Large intestine (tissue), 3 donors: ENCODE measurements around the gene GBGT1. TPM values are rescaled to one million over a fixed set of nuclear protein-coding genes. Genes with fewer than 3 reads are reported as not detected.
A peak's percentile ranks its signal among the peaks of the same experiment; 100 is the strongest.

Experiments
- DNase-seq, 2 donors: peaks; one replicate each; pipeline versions ENCODE4 v3.0.0 to v3.0.0-alpha.2; 2013
- H3K27ac ChIP-seq: one replicate; pipeline ENCODE4 v1.5.1; 2013; ENCODE audit warnings: low read length
- H3K27me3 ChIP-seq: 2 replicates; pipeline ENCODE4 v1.6.1; 2013; ENCODE audit warnings: low read length; ENCODE audit not compliant: control insufficient read depth, insufficient read depth
- H3K36me3 ChIP-seq: 2 replicates; pipeline ENCODE4 v1.6.1; 2013; ENCODE audit warnings: low read length; ENCODE audit not compliant: control insufficient read depth, insufficient read depth
- H3K4me1 ChIP-seq: one replicate; pipeline ENCODE4 v1.6.1; 2013; ENCODE audit warnings: low read length; ENCODE audit not compliant: control insufficient read depth, insufficient read depth
- H3K4me3 ChIP-seq: one replicate; pipeline ENCODE4 v1.5.1; 2013; ENCODE audit warnings: low read length
- H3K9me3 ChIP-seq: one replicate; pipeline ENCODE4 v1.6.1; 2013; ENCODE audit warnings: mild to moderate bottlenecking, low read depth, low read length, moderate library complexity; ENCODE audit not compliant: control insufficient read depth
- WGBS: methylation state at CpG from one replicate; pipeline ENCODE4 v1.1.5; 2013; ENCODE audit warnings: low lambda C conversion rate; ENCODE audit not compliant: insufficient coverage; 5-methylcytosine and 5-hydroxymethylcytosine counted together
- polyA plus RNA-seq: library from polyadenylated mRNA; unstranded; fragments of 120-200 nt; gene quantifications from one replicate; pipeline ENCODE4 v1.2.1, GENCODE V29; 2013

GBGT1 gene
- polyA plus RNA-seq, 1 donor: 8.7 TPM

DNA sequence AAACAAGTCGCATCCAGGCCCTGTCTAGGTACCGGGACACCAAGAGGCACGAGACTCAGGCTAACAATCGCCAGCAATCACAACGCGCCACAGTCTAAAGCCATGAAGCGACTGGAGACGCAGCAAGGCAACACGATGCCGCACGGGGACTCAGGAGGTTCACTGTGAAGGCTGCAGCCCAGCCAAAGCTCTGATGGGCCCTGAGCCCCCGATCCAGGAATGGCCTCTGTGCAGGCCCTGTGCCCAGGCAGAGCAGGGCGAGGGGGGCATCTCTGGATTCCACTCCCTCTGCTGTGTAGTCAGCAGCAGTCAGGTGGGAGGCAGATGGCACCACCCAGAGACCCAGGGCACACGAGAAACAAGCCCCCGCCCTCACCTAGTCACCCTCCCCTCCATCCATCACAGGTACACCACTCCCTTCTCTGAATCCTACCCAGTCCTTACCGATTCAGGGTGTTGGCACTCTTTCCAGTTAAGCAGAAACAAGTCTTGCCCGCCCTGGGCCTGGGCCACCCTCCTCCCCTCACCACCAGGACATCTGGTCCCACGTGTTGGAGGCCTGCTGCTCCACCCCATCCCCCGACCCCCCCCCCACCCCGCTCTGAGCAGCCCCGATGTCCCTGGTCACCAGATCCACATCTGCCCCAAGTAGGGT, 43.7 kb downstream of the GBGT1 start:
- Histone ChIP-seq H3K27me3 (no peaks in the 10 kb centered on the region), H3K27ac (peak overlapping the region; percentile 63), H3K36me3 (peaks cover 10% of the 10 kb centered on the region), H3K9me3 (no peaks in the 10 kb centered on the region), H3K4me3 (peak overlapping the region; percentile 57), H3K4me1 (peaks cover 57% of the 10 kb centered on the region)
- DNase-seq: peak in 1 of 2 donors; percentile 30
- WGBS: no CpG with 5 or more reads among the region's 21 CpGs

DNA sequence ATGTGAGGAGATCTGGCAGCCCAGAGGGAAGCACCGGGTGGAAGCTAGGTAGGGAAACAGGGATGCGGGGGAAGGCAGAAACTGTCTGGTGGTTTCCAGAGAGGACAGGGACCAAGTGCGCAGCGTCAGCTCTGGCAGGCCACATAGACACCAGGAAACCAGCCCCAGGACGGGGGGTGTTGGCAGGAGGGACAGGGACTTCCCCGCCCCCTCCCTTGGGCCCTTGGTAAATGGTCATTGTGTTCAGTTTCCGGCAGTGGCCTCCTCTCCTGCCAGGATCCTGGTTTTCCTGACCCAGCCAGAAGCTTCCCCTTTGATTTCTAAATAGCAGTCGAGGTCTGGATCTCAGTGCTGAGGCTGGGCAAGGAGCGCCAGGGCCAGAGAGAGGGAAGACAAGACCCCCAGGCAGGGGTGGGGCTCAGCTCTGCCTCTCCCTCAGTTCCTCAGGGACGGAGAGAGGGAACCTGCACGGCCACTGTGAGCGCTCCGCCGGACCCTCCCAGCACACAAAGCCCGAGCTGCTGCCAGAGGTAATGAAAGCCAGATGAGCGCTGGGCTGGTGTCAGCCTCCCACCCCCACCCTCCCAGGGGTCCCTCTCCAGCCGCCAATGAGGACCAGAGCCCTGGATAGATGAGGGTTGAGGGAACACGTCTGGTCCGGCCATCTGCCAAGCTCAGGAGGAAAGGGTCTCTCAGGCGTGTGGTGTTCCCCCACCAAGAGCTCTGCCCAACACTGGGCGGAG, 44.4 kb downstream of the GBGT1 start:
- no peak for DNase-seq
- no CpG with 5 or more reads among the region's 21 CpGs for WGBS
- Histone ChIP-seq H3K4me1 (peaks cover 63% of the 10 kb centered on the region), H3K27me3 (no peaks in the 10 kb centered on the region), H3K9me3 (no peaks in the 10 kb centered on the region), H3K27ac (peak overlapping the region; percentile 55), H3K4me3 (peak overlapping the region; percentile 57), H3K36me3 (peaks cover 10% of the 10 kb centered on the region)

DNA sequence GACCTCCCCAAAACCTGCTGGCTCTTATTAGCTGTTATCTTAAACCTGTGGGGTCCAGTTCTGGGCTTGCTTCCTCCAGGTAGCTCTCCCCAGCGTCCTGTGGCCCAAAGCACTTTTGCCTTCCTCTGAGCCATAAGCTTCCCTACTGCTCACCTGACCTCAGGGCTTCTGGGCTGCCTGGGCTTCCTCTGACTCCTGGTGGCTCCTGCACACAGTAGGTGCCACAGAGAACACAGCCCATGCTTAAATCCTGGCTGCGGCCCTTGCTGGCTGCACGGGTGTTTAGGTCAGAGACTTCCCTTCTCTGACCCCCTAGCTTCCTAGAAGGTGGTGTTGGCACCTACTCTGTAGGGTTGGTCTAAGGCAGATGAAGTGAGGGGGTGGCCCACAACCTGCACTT, 45.1 kb downstream of the GBGT1 start:
- DNase-seq: no peak

GRCh38 chr9:133118179-133118520, 45.6 kb downstream of the GBGT1 start:
- peaks cover 63% of the 10 kb centered on the region for H3K4me1 ChIP-seq
- no CpG with 5 or more reads among the region's 3 CpGs for WGBS
- no peaks in the 10 kb centered on the region for H3K27me3 ChIP-seq
- H3K4me3 ChIP-seq: no peak overlapping the region
- peaks cover 10% of the 10 kb centered on the region for H3K36me3 ChIP-seq
- H3K9me3 ChIP-seq: no peaks in the 10 kb centered on the region
- H3K27ac ChIP-seq: no peak overlapping the region
- no peak for DNase-seq

More for the DNA sequence above, 45.1 kb downstream of the GBGT1 start:
- no CpG with 5 or more reads among the region's 3 CpGs for WGBS
- H3K9me3 ChIP-seq: no peaks in the 10 kb centered on the region
- H3K4me3 ChIP-seq: no peak overlapping the region
- no peaks in the 10 kb centered on the region for H3K27me3 ChIP-seq
- H3K36me3 ChIP-seq: peaks cover 10% of the 10 kb centered on the region
- H3K4me1 ChIP-seq: peaks cover 63% of the 10 kb centered on the region
- peak overlapping the region; percentile 55 for H3K27ac ChIP-seq

GRCh38 chr9:133117271-133118178, 46.2 kb downstream of the GBGT1 start:
- Histone ChIP-seq H3K27me3 (no peaks in the 10 kb centered on the region), H3K4me3 (no peak overlapping the region), H3K4me1 (peaks cover 63% of the 10 kb centered on the region), H3K36me3 (peaks cover 10% of the 10 kb centered on the region), H3K9me3 (no peaks in the 10 kb centered on the region), H3K27ac (no peak overlapping the region)
- DNase-seq: no peak
- no CpG with 5 or more reads among the region's 18 CpGs for WGBS

DNA sequence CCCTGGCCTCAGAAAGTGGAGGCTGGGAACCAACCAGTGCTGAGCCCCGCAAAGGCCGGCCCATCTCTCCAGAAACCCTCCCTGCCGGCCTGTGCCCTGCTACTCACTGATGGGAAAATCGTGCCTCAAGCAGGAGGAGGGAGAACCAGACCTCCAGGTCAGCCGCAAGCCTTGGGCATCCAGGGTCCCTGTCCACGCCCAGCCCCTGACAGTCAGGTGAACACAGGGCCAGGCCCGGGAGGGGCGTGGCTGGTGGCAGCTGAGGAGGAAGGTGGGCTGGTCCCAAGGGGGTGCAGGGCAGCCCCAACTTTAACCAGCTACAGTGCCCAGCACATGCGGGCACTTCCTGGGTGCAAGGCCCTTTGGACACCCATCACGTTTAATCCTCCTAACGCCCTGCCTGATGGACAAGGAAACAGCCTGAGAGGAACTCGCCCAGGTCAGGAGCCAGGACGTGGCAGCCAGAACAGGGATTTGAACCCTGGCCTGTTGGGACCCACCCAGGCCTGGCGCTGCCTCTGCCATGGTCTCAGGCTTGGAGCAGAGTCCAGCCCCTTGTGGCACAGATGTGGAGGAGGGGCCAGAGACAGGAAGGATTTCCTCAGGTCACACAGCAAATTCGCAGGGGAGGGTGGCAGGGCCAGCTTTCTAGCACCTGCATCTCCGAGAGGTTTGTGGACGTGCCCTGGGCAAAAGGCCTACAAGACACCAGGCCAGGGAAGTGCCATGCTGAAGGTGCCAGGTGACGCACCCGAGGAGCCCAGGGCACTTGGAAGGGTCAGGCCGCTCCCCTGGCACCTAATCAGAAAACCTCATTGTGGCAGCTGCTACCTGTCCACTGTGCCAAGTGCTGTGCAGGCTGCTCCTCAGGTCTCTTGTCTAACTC, 47.1 kb downstream of the GBGT1 start:
- H3K27ac ChIP-seq: no peak overlapping the region
- no CpG with 5 or more reads among the region's 20 CpGs for WGBS

DNA sequence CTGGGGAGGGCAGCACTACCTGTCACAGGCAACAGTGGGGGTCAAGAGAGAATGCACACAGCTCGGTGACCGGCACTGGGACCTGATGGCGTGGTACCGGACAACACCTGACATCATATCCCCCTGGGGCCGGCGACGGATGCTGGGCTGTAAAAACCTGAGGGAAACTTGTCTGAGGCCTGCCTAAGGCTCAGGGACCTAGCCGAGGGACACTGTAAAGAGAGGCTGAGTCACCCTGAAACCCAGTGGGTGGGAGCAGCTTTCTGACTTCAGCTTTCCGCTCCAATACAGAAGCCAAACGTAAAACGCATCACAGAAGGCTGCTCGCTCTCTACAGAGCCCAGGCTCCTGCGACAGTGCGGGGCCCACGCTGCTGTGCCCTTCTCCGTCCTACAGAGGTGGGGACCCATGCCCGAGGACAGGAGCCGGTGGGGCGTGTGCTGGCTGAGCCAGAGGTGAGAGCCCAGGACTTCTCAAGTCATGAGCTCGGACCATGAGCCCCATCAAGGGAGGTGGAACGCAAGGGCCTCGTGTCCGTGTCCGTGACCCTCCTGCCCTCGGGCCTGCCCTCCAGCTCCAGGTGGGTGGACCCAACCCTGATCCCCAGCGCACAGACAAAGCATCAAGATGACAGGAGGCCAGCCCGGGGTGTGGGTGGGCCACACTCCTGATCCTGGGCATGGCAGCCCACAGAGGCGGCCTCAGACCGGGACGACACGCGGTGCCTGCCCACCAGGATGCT, 47.9 kb downstream of the GBGT1 start:
- Histone ChIP-seq H3K27ac (no peak overlapping the region), H3K9me3 (no peaks in the 10 kb centered on the region), H3K36me3 (peaks cover 20% of the 10 kb centered on the region), H3K4me1 (peaks cover 51% of the 10 kb centered on the region), H3K27me3 (no peaks in the 10 kb centered on the region), H3K4me3 (no peak overlapping the region)
- no CpG with 5 or more reads among the region's 32 CpGs for WGBS
- DNase-seq: no peak

More for the DNA sequence above, 47.1 kb downstream of the GBGT1 start:
- no peaks in the 10 kb centered on the region for H3K27me3 ChIP-seq
- no peaks in the 10 kb centered on the region for H3K9me3 ChIP-seq
- peaks cover 55% of the 10 kb centered on the region for H3K4me1 ChIP-seq
- DNase-seq: no peak
- H3K4me3 ChIP-seq: no peak overlapping the region
- H3K36me3 ChIP-seq: peaks cover 12% of the 10 kb centered on the region

DNA sequence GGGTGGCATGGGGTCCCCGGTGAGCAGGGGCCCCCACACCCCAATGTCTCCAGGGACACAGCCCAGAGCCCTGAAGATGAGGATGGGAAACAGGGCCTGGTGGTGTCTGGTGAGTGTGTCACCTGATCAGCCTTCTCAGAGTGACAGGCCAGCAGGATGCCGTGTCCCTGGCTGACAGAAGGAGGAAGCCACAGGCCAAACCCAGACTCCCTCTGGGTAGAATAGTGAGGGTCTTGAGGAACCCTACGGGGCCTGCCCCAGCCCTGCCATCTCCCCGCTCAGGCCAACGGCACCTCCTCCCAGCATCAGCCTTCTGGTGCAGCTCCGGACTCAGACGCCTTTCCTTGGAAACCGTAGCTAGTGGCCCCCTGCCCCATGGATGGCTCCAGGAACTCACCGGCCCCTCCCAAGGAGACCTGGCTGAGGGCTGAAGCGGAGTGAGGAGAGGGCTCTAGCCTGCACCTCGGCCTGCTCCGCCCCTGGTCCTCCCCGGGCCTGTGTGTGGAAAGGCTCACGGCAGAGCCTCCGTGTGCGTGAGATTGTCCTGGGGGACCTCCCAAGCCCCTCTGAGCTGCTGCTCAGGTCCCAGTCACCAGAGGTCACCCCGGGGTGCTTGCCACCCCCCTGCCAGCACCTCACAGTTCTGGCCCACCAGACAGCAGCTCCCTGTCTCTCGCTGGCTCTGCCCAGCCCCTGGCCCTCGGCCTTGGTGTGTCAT, 48.7 kb downstream of the GBGT1 start:
- Histone ChIP-seq H3K36me3 (peaks cover 27% of the 10 kb centered on the region), H3K4me1 (peaks cover 46% of the 10 kb centered on the region), H3K4me3 (no peak overlapping the region), H3K9me3 (no peaks in the 10 kb centered on the region), H3K27ac (peak overlapping the region; percentile 80), H3K27me3 (no peaks in the 10 kb centered on the region)
- DNase-seq: no peak
- no CpG with 5 or more reads among the region's 19 CpGs for WGBS
